Measurements from ENCODE around the gene C4B.
"Not testable (repeated sequence)": the region's sequence is repeated elsewhere in the genome, so short reads cannot be mapped to it uniquely, and the experiment has no call there.

The C4B gene

GRCh38 chr6:32035283-32036013, 20.9 kb downstream of the C4B start:
- DNase-seq = not testable (repeated sequence)

GRCh38 chr6:32037136-32037535, 22.5 kb downstream of the C4B start:
- not testable (repeated sequence) for DNase-seq

GRCh38 chr6:32037598-32038524, 23.3 kb downstream of the C4B start, which contains the start of gene CYP21A2:
TSS of gene CYP21A2 (plus strand) at chr6:32038415. CDS start at chr6:32038423, 8 bp downstream.
- not testable (repeated sequence) for DNase-seq

GRCh38 chr6:32038878-32039277, 24.3 kb downstream of the C4B start:
- DNase-seq = not testable (repeated sequence)

GRCh38 chr6:32039321-32040274, 25.0 kb downstream of the C4B start:
- DNase-seq = not testable (repeated sequence)

GRCh38 chr6:32040299-32041049, 25.9 kb downstream of the C4B start:
- not testable (repeated sequence) for DNase-seq

- not testable (repeated sequence) for DNase-seq
These were observed 26.4 kb downstream of the C4B start for GRCh38 chr6:32041050-32041321.

- DNase-seq = not testable (repeated sequence)
These were observed 26.8 kb downstream of the C4B start for GRCh38 chr6:32041385-32041784.

- not testable (repeated sequence) for DNase-seq
These were observed 27.7 kb downstream of the C4B start for GRCh38 chr6:32042276-32042675.

- DNase-seq = not testable (repeated sequence)
These were observed 29.2 kb downstream of the C4B start for GRCh38 chr6:32043589-32044380.

- not testable (repeated sequence) for DNase-seq
These were observed 30.3 kb downstream of the C4B start for GRCh38 chr6:32044916-32045315.

- DNase-seq = no peak
These were observed 31.3 kb downstream of the C4B start for GRCh38 chr6:32045811-32046449.

- DNase-seq = peak in 14 of 58 donors; percentile 0 to 77 (median 20)
These were observed 32.0 kb downstream of the C4B start for GRCh38 chr6:32046450-32047083.

- DNase-seq = peak in 6 of 58 donors; percentile 18 to 77 (median 44)
These were observed 32.5 kb downstream of the C4B start for GRCh38 chr6:32047084-32047478.

GRCh38 chr6:32047539-32047854, 32.9 kb downstream of the C4B start:
- DNase-seq = no peak

GRCh38 chr6:32047855-32048766, 33.5 kb downstream of the C4B start:
- DNase-seq = peak in 39 of 58 donors; percentile 1 to 64 (median 27)

GRCh38 chr6:32049149-32049548, 34.6 kb downstream of the C4B start:
- DNase-seq = not testable (repeated sequence)
